PC-9 (cell line): ENCODE measurements around the gene MXRA5. TPM values are rescaled to one million over a fixed set of nuclear protein-coding genes. Genes with fewer than 3 reads are reported as not detected.
A peak's percentile ranks its signal among the peaks of the same experiment; 100 is the strongest.
"Not testable (repeated sequence)": the region's sequence is repeated elsewhere in the genome, so short reads cannot be mapped to it uniquely, and the experiment has no call there.

Experiments
- BruUV-seq: library from RNA; stranded (reverse); fragments of 400-500 nt; replicated peaks from 2 replicates; lab custom pipeline; 2021; lab: Mats Ljungman, UMichigan
- CTCF ChIA-PET: fragments of 300-600 bp; sonication (Branson Sonifier 250); formaldehyde crosslinking; loops from one replicate; lab custom pipeline; 2022; ENCODE audit warnings: antibody characterized with exemption; lab: Charles Lee
- POLR2A ChIA-PET: fragments of 300-600 bp; sonication (Branson Sonifier 250); formaldehyde crosslinking; loops from one replicate; lab custom pipeline; 2022; ENCODE audit warnings: antibody characterized with exemption; ENCODE audit not compliant: unreplicated experiment; lab: Charles Lee
- DNase-seq, 2 experiments: peaks; one replicate each; pipeline versions ENCODE4 v3.0.0 to v3.0.0-alpha.2; 2015 to 2022; ENCODE audit warnings: mixed read lengths in 1 of 2
- H2AFZ ChIP-seq: fragments of 200-600 bp; sonication (generic); 2 replicates; pipeline ENCODE4 v1.8.1; 2017; ENCODE audit warnings: antibody characterized with exemption
- H3F3A ChIP-seq: fragments of 200-600 bp; sonication (generic); 2 replicates; pipeline ENCODE4 v1.8.1; 2017; ENCODE audit warnings: antibody characterized with exemption, mild to moderate bottlenecking, low read depth; ENCODE audit not compliant: insufficient read depth
- H3K27ac ChIP-seq: fragments of 200-600 bp; sonication (generic); 2 replicates; pipeline ENCODE4 v1.6.1; 2016; ENCODE audit warnings: mixed run types
- H3K27me3 ChIP-seq: fragments of 200-600 bp; sonication (generic); 2 replicates; pipeline ENCODE4 v1.6.1; 2016; ENCODE audit warnings: low read depth, mixed run types; ENCODE audit not compliant: insufficient read depth
- H3K36me3 ChIP-seq: fragments of 200-600 bp; sonication (generic); 2 replicates; pipeline ENCODE4 v1.6.1; 2016; ENCODE audit warnings: low read depth, mixed run types
- H3K4me1 ChIP-seq: fragments of 200-600 bp; sonication (generic); replicated peaks from 2 replicates; pipeline ENCODE4 v1.6.1; 2016; ENCODE audit warnings: mixed run types; ENCODE audit not compliant: insufficient read depth
- H3K4me2 ChIP-seq: fragments of 200-600 bp; sonication (generic); 2 replicates; pipeline ENCODE4 v1.6.1; 2017; ENCODE audit warnings: mixed run types
- H3K4me3 ChIP-seq: fragments of 200-600 bp; sonication (generic); 2 replicates; pipeline ENCODE4 v1.6.1; 2016; ENCODE audit warnings: mixed run types
- H3K79me2 ChIP-seq: fragments of 200-600 bp; sonication (generic); 2 replicates; pipeline ENCODE4 v1.6.1; 2017; ENCODE audit warnings: low read depth, mixed run types
- H3K9me2 ChIP-seq: fragments of 200-600 bp; sonication (generic); 2 replicates; pipeline ENCODE4 v1.8.1; 2017; ENCODE audit warnings: mild to moderate bottlenecking; ENCODE audit not compliant: insufficient read depth
- H3K9me3 ChIP-seq: fragments of 200-600 bp; sonication (generic); 2 replicates; pipeline ENCODE4 v1.8.1; 2016; ENCODE audit warnings: low read depth; ENCODE audit not compliant: insufficient read depth
- H4K20me1 ChIP-seq: fragments of 200-600 bp; sonication (generic); 2 replicates; pipeline ENCODE4 v1.8.1; 2017; ENCODE audit not compliant: insufficient read depth
- CTCF ChIP-seq: fragments of 200-600 bp; sonication (generic); conservative IDR thresholded peaks from 2 replicates; pipeline ENCODE4 v1.6.1; 2017; ENCODE audit warnings: mixed run types, antibody characterized with exemption, mild to moderate bottlenecking, moderate library complexity
- EZH2 ChIP-seq: fragments of 200-600 bp; sonication (generic); IDR thresholded peaks from 2 replicates; pipeline ENCODE4 v1.8.0; 2017; ENCODE audit warnings: antibody characterized with exemption, low read depth
- intact Hi-C: fragments of 100-400 bp; cut with micrococcal nuclease; formaldehyde crosslinking; loops from one replicate; pipeline ENCODE4 v1.10.0; 2022; ENCODE audit not compliant: unreplicated experiment
- total RNA-seq: library from RNA; stranded (reverse); gene quantifications from 2 replicates; pipeline ENCODE4 v1.2.3, GENCODE V29; 2021

MXRA5 gene
- total RNA-seq, 1 experiment from 2014 or later = not detected

GRCh38 chrX:3360881-3361280 lies 14.4 kb upstream of the MXRA5 start:
- Histone ChIP-seq H3K9me3 (no peaks in the 10 kb centered on the region), H3K4me3 (no peak overlapping the region), H3K9me2 (no peaks in the 10 kb centered on the region), H2AFZ (no peak overlapping the region), H4K20me1 (no peaks in the 10 kb centered on the region), H3K4me2 (no peak overlapping the region), H3K36me3 (no peaks in the 10 kb centered on the region), H3K79me2 (no peaks in the 10 kb centered on the region), H3K27ac (no peak overlapping the region), H3F3A (no peaks in the 10 kb centered on the region), H3K4me1 (no peaks in the 10 kb centered on the region), H3K27me3 (peaks cover 42% of the 10 kb centered on the region)
- BruUV-seq = no TSS peak
- TF ChIP-seq CTCF = no peak
- no peak for TF ChIP-seq EZH2
- ChIA-PET POLR2A (no interaction called here), CTCF (no interaction called here)
- DNase-seq = no peak
- intact Hi-C loops = no loop called here

- H3K27me3 ChIP-seq = peaks cover 36% of the 10 kb centered on the region
- H3K27ac ChIP-seq, H3K9me3 ChIP-seq, DNase-seq, CTCF ChIA-PET, H2AFZ ChIP-seq, H3F3A ChIP-seq, H3K4me1 ChIP-seq, H4K20me1 ChIP-seq, H3K4me2 ChIP-seq, BruUV-seq, POLR2A ChIA-PET, H3K79me2 ChIP-seq, intact Hi-C loops, H3K9me2 ChIP-seq, H3K36me3 ChIP-seq, H3K4me3 ChIP-seq: not testable (repeated sequence)
Measured at GRCh38 chrX:3352741-3353140, 6.3 kb upstream of the MXRA5 start.

GRCh38 chrX:3351276-3351675 lies 4.8 kb upstream of the MXRA5 start:
- ChIA-PET POLR2A (no interaction called here), CTCF (no interaction called here)
- Histone ChIP-seq H3K4me1 (no peaks in the 10 kb centered on the region), H3K9me2 (no peaks in the 10 kb centered on the region), H3K79me2 (no peaks in the 10 kb centered on the region), H3K9me3 (no peaks in the 10 kb centered on the region), H3K27ac (no peak overlapping the region), H3K36me3 (no peaks in the 10 kb centered on the region), H3K4me3 (no peak overlapping the region), H2AFZ (no peak overlapping the region), H4K20me1 (no peaks in the 10 kb centered on the region), H3F3A (no peaks in the 10 kb centered on the region), H3K4me2 (no peak overlapping the region), H3K27me3 (peaks cover 36% of the 10 kb centered on the region)
- TF ChIP-seq CTCF (no peak), EZH2 (no peak)
- no TSS peak for BruUV-seq
- no peak for DNase-seq
- intact Hi-C loops = no loop called here

GRCh38 chrX:3348191-3348590 lies 1.7 kb upstream of the MXRA5 start:
- DNase-seq = peak in 1 of 2 experiments; percentile 56
- CTCF ChIA-PET = no interaction called here
- Histone ChIP-seq H3K27me3 (peaks cover 23% of the 10 kb centered on the region), H3K4me1 (no peaks in the 10 kb centered on the region), H4K20me1 (no peaks in the 10 kb centered on the region), H3F3A (no peaks in the 10 kb centered on the region), H3K4me2 (no peak overlapping the region), H3K9me3 (no peaks in the 10 kb centered on the region), H3K9me2 (no peaks in the 10 kb centered on the region), H2AFZ (no peak overlapping the region), H3K36me3 (no peaks in the 10 kb centered on the region), H3K79me2 (no peaks in the 10 kb centered on the region), H3K27ac (no peak overlapping the region), H3K4me3 (no peak overlapping the region)
- intact Hi-C loops = no loop called here
- POLR2A ChIA-PET = no interaction called here
- TF ChIP-seq CTCF (no peak), EZH2 (no peak)
- BruUV-seq = no TSS peak
